PFSK-1 (cell line): ENCODE data around the gene DISP1. TPM values are rescaled to one million over a fixed set of nuclear protein-coding genes. Genes with fewer than 3 reads are reported as not detected.

Source experiments
- FOXP2 ChIP-seq: optimal IDR thresholded peaks from 2 replicates; pipeline ENCODE3; 2011; ENCODE audit warnings: borderline replicate concordance, control low read depth, inconsistent platforms; ENCODE audit not compliant: insufficient read depth; ENCODE audit errors: extremely low read length, extremely low read depth
- POLR2AphosphoS5 ChIP-seq: IDR thresholded peaks from 2 replicates; pipeline ENCODE4 v1.6.1; 2012; ENCODE audit warnings: low read depth, mild to moderate bottlenecking, control low read depth, low read length, moderate library complexity
- REST ChIP-seq, 2 experiments: IDR thresholded peaks; 2 replicates each; pipeline versions ENCODE4 v1.6.1 to v1.8.0; 2011 to 2012; ENCODE audit warnings: low read depth in 2 of 2, low read length in 2 of 2, control low read depth in 1 of 2, inconsistent platforms in 1 of 2, mild to moderate bottlenecking in 1 of 2, moderate library complexity in 1 of 2; ENCODE audit not compliant: insufficient read depth in 1 of 2
- SIN3A ChIP-seq: IDR thresholded peaks from 2 replicates; pipeline ENCODE4 v1.6.1; 2012; ENCODE audit warnings: mild to moderate bottlenecking, low read length, moderate library complexity, borderline replicate concordance; ENCODE audit not compliant: insufficient read depth
- TAF1 ChIP-seq: IDR thresholded peaks from 2 replicates; pipeline ENCODE4 v1.6.1; 2012; ENCODE audit warnings: low read length, control low read depth, borderline replicate concordance; ENCODE audit not compliant: insufficient read depth
- polyA plus RNA-seq: library from polyadenylated mRNA; unstranded; fragments of >200 nt; gene quantifications from one replicate; pipeline ENCODE4 v1.2.1, GENCODE V29; 2012; ENCODE audit warnings: low read depth, missing spikeins; ENCODE audit not compliant: insufficient read length

The DISP1 gene
- 1.0 TPM for polyA plus RNA-seq

GRCh38 chr1:222814536-222815439 is at the start of gene DISP1:
TSS of gene DISP1 (plus strand) at chr1:222815039. CDS start at chr1:222942824, 127,785 bp downstream.
- peak; percentile 74 for TF ChIP-seq POLR2AphosphoS5
- peak; percentile 46; the same call in 1 of the 2 replicates for TF ChIP-seq TAF1
- peak; percentile 20 for TF ChIP-seq FOXP2
- TF ChIP-seq SIN3A, result peak; percentile 35; the same call in 1 of the 2 replicates
- TF ChIP-seq REST (IDR thresholded peaks at IDR 0.05; ENCODE audit: insufficient read depth in 1 of 2, low read depth in 2 of 2, low read length in 2 of 2), result no peak

- no peak for TF ChIP-seq REST (IDR thresholded peaks at IDR 0.05; ENCODE audit: insufficient read depth in 1 of 2, low read depth in 2 of 2, low read length in 2 of 2)
- TF ChIP-seq SIN3A, result no peak
- TF ChIP-seq FOXP2, result no peak
- TF ChIP-seq TAF1, result no peak
- TF ChIP-seq POLR2AphosphoS5, result no peak
These were observed 47.7 kb upstream of the DISP1 start for GRCh38 chr1:222767152-222767571.

- TF ChIP-seq REST (IDR thresholded peaks at IDR 0.05; ENCODE audit: insufficient read depth in 1 of 2, low read depth in 2 of 2, low read length in 2 of 2), result no peak
- TF ChIP-seq POLR2AphosphoS5, result no peak
- no peak for TF ChIP-seq TAF1
- TF ChIP-seq SIN3A, result no peak
- TF ChIP-seq FOXP2, result no peak
These were observed 46.2 kb upstream of the DISP1 start for GRCh38 chr1:222768592-222768991.

GRCh38 chr1:222769181-222769580 is 45.7 kb upstream of the DISP1 start:
- TF ChIP-seq REST (IDR thresholded peaks at IDR 0.05; ENCODE audit: insufficient read depth in 1 of 2, low read depth in 2 of 2, low read length in 2 of 2) (no peak), TAF1 (no peak), SIN3A (no peak), POLR2AphosphoS5 (no peak), FOXP2 (no peak)
